G401 (cell line): ENCODE data around the gene KIAA0040. TPM values are rescaled to one million over a fixed set of nuclear protein-coding genes. Genes with fewer than 3 reads are reported as not detected.

Experiments used
- DNase-seq: peaks from one replicate; pipeline ENCODE4 v3.0.0-alpha.2; 2015; ENCODE audit warnings: low spot score
- in situ Hi-C: cut with HindIII; loops from 2 replicates; pipeline ENCODE4 v1.10.0; 2016; ENCODE audit warnings: low sequenced_read_pairs, mixed read lengths
- total RNA-seq: library from RNA; depleted of rRNA; stranded (reverse); fragments of >200 nt; shearing (Covaris generic); gene quantifications from 2 replicates; pipeline ENCODE4 v1.2.3, GENCODE V29; 2014

Gene KIAA0040
- total RNA-seq, 1 experiment from 2014 or later: not detected

DNA sequence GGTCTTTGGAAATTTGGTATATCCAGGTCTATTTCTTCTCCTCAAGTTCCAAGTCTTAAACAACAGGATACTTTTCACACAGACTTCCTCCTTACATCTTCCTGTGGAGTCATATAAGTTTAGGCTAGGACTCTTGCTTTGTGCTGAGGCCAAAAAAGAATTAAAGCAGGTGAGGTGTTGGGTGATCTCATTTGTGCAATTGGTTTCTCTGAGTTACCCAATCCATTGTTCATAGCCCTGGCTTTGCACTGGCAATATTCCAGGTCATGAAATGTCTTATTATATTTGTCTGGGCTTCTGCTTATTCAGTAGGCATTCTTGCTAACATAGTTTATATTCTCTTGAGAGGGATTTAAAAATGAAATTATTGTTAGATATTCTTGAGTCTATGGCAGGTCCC, 14.1 kb upstream of the KIAA0040 start:
- no peak for DNase-seq
- in situ Hi-C loops: no loop called here

DNA sequence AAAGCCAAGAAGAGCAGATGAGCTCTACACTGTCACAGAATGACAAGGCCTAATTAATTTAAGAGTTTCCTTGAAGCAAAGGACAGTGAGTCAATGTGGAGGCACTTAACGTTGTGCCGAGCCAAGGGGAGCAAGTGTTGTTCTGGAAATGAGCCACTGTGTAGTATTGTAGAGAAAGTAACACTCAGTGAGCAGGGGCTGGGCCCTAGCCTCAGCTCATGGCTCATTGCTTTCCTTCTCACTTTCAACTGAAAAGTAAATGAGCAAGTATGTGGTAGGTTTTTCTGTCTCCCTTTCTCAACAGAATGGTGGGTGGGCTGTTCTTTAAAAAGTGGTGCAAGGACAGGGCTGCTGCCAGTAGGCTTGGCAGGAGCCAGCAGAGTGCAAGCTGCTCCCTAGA, 11.8 kb upstream of the KIAA0040 start:
- in situ Hi-C loops: no loop called here
- no peak for DNase-seq

DNA sequence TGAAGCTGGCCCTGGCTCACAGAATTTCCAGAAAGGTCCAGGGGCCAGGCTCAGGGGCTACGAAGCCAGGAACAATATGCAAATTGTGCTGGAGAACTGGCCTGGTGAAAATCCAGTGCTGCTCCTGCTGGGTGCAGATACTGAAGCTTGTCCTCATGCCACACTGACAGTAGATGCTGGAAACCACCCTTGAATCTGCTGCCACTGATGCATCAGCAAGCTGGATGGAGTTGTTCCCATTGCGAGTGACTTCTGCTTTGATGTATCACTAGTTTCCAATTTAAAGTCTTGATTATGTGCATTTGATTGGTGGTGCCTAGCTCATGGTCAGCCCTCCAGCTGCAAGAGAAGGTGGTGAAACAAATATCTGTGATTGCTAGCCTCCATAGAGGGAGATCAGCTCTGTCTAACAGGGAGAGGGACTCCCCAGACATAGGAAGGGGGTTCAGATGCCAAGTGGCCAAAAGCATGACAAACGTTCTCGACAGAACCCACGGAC, 11.0 kb upstream of the KIAA0040 start:
- in situ Hi-C loops: no loop called here
- DNase-seq: no peak

DNA sequence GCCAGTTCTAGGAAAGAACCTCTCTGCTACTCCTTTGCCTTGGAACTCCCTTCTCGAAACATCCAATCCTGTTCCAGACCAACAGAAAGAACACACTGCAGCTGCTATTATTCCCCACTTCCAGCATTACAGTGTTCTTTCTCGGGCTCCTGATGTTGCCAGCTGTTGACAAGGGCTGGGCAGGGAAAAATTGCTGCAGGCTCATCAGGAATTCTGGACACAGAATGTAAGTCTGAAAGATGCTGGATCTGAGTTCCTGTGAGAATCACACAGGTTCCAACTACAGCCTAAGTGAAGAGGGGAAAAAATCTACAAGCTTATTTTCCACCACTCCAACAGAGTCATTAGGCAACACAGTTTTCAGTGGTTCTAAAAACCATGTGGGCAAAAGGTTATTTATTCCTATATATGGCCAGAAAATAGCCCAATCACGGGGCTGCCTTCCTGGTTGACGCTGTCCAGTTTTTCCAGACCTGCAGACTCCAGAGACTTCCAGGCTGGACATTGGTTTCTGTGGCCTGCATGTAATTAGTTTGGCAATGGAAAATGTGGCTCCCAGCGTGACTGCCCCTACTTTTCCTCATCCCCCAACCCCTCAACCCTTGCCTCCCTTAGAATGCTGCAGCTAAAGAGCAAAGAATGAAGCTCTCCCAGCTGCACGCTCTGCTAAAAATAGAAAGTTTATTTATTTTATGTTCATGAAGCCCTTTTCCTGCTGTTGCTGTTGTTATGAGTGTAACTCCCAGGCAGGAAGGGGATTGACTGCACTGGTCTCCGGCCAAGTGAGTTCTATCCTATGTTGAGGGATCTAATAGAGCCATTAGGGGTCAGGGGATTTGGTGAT, 8.3 kb upstream of the KIAA0040 start:
- no peak for DNase-seq
- in situ Hi-C loops: no loop called here

DNA sequence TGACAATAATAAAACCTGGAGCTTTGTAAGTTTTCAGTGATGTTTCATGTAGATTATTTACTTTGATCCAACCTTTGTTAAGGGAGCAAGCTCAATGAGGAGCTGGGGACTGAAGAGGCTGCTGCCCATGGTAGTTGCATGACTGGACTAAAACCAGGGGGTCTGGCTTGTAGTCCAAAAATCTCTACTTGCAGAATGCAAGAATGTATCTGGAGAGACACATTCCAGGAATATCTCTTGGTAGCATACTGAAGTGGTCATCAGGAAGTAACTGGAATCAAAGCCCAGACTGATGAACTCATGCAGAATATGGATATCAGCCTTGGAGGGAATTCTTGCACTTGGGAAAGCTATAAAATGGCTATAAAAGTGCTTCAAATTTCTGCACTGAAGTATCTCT, 5.8 kb upstream of the KIAA0040 start:
- in situ Hi-C loops: no loop called here
- DNase-seq: no peak

DNA sequence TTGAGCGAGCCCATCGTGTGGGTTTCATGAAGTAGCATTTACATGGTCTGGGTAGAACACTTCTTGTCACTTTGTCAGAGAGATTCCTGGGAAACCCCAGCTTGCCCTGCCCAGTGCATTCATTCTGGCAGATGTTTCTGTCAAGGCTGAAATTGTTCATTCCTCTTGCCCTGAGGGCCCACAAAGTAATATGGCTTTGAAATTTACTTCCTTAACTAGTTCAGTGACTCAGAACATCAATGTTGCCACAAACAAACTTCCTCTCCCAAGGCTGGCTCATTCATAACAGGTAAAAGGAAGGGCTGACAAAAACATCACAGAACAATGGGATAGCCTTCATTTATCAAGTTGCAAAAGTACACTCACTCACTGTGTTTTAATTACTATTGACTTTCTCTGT, 5.0 kb upstream of the KIAA0040 start:
- DNase-seq: no peak
- in situ Hi-C loops: no loop called here

DNA sequence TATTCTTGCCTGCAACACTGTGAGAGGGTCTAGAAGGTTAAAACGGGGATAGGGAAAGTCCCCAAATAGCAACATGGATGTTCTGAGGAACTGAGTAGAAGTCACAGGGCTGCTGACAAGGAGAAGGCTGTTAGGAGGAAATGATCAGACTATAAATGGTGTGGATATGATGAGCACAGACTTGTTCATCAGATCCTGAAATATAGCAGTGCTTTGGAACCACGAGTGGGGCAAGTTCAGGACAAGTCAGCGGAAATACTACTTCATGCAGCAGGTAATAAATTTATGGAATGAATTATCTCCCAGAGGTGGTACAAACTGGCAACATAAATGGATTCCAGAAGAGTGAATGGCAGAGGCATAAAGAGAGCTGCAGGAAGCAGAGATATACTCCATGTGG, 3.2 kb upstream of the KIAA0040 start:
- no peak for DNase-seq
- in situ Hi-C loops: no loop called here

DNA sequence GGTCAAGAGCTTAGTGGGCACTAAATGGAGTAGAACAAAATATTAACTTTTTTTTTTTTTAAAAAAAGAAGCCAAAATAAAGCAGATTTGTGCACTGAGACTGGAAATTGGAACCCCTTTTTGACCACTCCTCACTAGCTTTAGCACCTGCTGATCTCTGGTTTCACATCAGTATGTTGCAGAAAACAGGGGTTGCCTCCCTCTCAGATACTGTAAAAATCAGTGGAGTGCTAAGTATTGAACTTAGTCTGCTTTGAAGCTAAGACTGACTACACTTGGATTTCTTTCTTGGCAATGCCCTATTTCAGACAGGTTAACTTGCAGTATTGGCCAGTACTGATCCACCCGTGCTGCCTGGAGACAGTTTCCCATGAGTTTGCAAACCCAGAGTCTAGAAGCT, 2.7 kb upstream of the KIAA0040 start:
- in situ Hi-C loops: no loop called here
- DNase-seq: no peak

DNA sequence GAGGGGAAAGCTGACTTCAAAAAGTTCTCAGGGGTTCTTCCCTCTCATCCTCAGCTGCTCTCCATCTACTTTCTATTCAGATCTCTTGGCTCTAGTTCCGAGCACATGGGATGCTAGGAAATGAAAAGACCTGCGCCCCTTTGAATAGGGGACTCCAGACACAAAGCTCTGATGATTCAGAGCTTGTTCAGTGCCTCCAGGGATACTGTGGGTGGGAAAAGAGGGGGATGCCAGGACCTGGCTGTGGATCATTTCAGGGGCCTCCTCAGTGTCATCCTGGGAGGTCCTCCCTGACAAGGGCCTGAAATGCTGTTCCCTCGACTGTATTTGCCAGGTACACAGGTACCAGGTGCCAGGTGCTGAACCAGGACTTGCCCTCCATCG, 943 bp upstream of the KIAA0040 start:
- no peak for DNase-seq
- in situ Hi-C loops: no loop called here

DNA sequence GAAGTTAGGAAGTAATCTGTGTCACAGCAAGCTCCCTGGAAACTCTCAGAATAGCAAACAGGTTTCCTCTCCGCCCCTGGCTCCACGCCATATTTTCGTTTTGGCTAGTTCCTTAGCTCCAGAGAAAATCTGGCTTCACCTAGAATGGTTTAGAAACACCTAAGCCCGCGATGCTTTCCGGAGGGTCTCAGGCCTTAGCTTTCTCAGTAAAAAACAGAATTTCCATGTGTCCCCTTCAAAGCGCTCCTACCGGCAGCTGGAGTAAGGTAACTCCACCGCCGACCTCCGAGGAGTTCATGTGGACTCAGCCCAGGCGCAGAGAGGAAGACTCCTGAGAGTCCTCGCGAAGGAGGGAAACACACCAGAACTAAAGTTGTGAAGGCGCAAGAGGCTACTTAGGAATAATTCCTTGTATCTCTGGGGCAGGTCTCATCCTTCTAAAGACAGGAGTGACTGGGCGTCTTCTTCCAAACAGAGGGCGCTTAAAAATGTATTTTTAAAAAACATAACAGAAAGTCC, 406 bp downstream of the KIAA0040 start:
- in situ Hi-C loops: no loop called here
- DNase-seq: peak; percentile 63

DNA sequence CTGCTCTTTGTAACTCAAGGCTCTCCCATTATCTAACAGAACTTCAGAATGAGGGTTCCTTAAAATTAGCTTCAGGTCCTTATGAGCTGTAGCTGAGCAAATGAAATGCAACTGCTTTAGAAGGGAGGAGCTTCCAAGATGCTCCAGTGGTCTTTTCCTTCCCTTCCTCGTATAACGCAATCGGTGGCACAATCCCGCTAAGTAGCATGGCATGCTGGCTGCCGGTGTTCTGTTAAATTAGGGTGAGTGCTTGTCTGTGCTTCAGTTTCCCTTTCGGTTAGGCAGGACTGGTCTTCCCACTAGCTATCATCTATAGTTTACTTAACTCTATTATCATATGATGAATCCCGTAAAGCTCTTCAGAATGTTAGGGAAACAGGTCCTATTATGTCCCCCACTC, 917 bp downstream of the KIAA0040 start:
- in situ Hi-C loops: no loop called here
- no peak for DNase-seq

DNA sequence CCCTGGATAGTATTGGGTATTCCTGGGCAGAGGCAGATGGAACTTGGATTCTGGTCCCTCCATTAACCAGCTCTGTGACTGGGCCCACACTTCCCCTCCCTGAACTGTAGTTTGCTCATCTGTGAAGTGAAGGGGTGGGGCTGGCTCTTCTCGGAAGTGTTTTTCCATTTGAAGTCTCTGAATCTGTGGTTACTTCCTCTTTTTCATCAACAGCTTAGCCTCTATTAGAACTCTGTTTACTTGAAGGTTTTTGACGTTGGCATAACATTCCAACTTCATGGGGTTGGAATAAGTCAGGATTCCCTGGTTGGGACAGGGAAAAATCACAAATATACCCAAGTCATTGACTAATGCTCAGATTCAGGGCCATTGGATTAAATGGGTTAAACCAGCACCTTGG, 3.6 kb downstream of the KIAA0040 start:
- no peak for DNase-seq
- in situ Hi-C loops: no loop called here

DNA sequence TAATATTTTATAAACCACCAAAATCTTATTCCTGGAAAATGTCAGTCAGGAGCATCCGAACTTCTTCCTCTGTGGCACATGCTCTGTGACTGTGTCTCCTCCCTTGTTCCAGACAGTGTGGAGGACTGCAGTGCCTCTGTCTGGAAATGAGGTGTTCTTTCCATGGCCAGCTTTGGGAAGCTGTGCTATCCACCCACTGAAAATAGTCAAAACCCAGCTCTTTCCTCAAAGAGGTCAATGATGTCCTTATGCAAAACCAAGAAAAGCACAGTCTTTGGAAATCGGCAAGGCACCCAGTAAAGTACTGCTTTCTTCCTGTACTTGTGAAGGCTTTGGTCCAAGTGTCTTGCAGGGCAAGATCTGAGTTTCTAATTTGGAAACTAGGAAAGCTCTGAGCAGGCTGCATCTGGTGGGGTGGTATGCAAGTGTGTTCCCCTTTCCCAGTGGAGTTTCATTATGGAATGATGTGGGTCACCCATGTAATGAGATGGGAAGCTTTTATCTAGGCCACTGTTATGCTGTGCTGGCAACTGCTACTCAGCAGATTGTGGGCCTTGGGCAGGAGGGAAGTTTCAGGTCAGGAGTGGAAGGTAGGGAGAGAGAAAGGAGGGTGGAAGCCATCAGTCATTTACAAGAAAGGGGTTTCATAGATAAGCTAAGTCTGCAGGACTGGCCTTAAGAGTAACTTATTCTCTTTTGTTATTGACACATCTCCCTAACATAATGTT, 6.0 kb downstream of the KIAA0040 start:
- peak; percentile 62 for DNase-seq
- in situ Hi-C loops: no loop called here

DNA sequence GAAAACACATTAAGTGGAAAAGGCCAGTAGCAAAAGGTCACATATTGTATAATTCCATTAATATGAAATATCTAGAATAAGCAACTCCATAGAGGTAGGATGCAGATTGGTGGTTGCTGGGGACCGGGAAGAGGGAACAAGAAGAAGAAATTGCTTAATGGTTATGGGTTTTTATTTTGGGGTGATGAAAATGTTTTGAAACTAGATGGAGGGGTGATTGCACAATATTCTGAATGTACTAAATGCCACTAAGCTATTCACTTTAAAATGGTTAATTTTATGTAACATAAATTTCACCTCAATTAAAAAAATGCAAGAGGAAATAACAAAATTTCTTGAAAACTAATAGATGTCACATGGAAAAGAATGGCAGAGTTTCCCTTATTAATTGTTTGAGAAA, 6.7 kb downstream of the KIAA0040 start:
- no peak for DNase-seq
- in situ Hi-C loops: no loop called here

DNA sequence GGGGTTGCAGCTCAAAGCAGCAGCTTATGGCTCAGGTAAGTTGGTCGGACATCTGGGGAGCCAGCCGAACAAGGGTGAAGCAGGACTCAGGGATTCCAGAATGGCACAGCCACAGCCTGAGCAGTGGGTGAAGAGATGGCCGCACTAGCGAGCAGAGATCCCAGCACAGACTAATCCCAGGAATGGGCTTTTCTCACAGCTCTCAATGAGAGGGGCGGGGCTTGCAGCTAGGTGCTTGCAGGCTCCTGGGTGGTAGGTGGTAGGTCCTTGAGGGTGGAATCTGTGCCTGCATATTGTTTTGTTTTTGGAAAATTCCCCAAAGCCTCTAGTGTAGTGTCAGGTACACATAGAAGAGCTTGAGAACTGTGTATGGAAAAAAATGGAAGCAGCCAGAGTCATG, 9.0 kb downstream of the KIAA0040 start:
- in situ Hi-C loops: no loop called here
- no peak for DNase-seq

DNA sequence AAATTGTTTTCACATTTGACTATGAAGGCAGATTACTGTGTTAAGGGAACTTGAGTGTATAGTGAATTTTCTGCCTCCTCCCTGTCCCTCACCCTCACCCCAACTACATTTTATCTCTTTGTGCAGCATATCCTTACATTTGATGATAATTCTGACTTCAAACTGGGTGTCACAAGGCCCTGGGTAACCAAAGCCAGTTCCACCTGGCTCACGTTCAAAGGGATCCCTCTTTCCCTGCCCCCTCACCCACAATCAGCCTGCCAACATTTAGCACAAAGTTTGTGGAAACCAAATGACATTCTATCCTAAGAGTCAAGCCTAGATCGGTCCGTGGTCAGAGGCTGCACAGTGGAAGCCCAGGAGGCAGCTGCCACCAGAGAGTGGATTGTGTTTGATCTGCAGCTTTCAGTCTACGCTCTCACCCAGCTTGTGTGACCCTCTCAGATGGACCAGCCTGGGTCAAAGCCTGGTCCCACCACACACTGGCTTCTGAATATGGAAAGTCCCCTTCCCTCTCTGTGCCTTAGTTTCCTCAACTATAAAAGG, 10.3 kb downstream of the KIAA0040 start:
- in situ Hi-C loops: no loop called here
- DNase-seq: no peak

DNA sequence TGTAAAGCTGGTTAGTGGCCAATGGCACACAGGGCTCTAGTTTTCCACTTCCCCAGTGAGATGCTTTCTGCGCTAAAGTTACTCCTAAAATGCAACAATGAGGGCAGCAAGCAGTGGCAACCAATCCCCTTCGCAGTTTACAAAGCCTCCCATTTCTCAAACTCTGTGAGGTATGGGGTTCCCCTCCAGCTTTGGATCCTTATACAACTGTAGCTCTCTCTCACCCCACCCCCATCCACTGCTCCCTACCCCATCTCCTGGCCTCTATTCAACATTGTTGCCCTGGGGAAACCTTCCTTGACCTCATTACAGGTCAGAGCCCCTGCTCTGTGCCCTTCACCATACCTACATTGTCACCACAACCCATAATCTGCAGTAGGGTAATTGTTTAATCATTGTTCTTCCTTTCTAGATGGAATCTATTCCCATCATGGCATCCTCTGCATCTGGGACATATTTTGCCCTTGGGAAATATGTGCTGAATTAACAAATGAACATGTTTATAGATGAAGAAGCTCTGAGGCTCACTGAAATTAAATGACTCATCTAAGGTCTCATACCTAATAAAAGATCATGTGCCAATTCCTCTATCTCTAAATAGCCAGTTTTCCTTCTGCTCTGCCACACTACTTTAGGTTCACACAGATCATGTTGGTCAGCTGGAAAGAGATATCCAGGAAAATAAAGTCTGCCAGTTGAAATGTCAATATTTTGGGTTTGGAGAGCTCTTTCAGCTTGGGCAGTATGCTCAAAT, 12.6 kb downstream of the KIAA0040 start:
- no peak for DNase-seq
- in situ Hi-C loops: no loop called here

DNA sequence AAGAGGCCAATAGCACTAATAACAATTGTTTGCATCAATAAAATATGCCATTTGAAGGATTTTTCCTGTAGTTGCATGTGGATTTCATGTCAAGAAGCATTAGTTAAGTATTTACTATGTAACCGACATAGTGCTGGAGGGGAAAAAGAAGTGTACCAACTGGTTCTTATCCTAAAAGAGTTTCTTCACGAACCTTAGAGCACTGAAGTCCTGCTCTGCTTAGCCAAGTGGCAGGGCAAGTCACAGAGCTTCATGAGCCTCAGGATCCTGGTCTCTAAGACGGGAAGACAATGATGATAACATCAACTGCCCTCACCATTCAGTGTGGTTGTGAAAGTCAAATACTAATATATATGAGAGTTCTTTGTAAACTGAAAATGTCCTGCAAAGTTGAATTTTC, 14.1 kb downstream of the KIAA0040 start:
- in situ Hi-C loops: no loop called here
- no peak for DNase-seq

DNA sequence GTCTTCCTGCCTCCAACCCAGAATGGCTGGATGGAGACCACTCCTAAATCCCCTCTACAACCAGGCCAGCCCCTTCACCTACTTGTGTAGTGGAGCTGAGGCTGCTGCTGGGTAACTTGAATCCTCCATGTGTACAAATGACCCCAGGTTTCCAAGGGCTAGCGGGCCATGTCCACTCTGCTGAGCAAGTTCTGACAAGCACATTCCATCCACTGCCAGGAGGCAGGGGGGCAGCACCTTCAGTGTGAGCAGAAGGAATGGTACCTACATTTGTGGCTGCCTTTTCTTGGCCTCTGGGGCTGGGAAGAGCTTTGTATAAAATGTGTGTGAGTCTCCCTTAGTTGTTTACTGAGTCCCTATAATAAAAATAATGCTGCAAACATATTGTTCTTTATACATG, 14.5 kb downstream of the KIAA0040 start:
- in situ Hi-C loops: no loop called here
- no peak for DNase-seq

DNA sequence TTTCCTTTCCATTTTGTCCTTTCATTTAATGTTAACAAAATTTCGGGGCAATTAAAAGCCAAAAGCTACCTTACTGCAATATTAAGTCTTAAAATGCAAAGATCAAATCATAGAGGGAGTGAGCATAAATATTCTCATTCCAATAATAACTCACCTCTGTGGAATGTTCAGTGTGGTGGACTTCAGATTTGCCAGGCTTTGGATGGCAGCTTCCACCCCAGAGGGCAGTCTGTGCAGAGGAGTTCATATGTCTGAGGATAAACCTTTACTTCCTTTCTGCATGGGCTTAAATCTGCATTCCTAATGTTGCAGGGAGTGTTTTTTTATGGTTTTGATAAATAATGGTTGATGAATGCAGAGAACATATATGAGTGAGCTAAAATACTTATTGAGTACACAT, 16.3 kb downstream of the KIAA0040 start:
- in situ Hi-C loops: no loop called here
- no peak for DNase-seq
